IMR-90 (cell line): ENCODE measurements around the gene PNISR. TPM values are rescaled to one million over a fixed set of nuclear protein-coding genes. Genes with fewer than 3 reads are reported as not detected.

Source experiments
- ATAC-seq: fragments of 200-7000 bp; cut with Tn5 transposase; 2 replicates; pipeline ENCODE4 v1.9.1; 2020; ENCODE audit warnings: low read depth, mild to moderate bottlenecking, moderate library complexity
- BruUV-seq: library from RNA; stranded (reverse); fragments of 400-500 nt; replicated peaks from 2 replicates; lab custom pipeline; 2021; lab: Mats Ljungman, UMichigan
- CTCF ChIA-PET: fragments of 300-600 bp; formaldehyde crosslinking; extraction: SDS; loops from one replicate; lab custom pipeline; 2021; ENCODE audit warnings: antibody characterized with exemption; lab: Yijun Ruan, JAX
- POLR2A ChIA-PET: fragments of 300-600 bp; sonication (Branson Sonifier 250); formaldehyde crosslinking; loops from one replicate; lab custom pipeline; 2022; ENCODE audit warnings: antibody characterized with exemption; ENCODE audit not compliant: unreplicated experiment; lab: Charles Lee
- DNase-seq: peaks from one replicate; pipeline ENCODE4 v3.0.0; 2013
- H2AFZ ChIP-seq: replicated peaks from 2 replicates; pipeline ENCODE3; 2013; ENCODE audit warnings: low read length, mild to moderate bottlenecking; ENCODE audit not compliant: poor library complexity
- H2AK5ac ChIP-seq: 2 replicates; pipeline ENCODE4 v1.6.1; 2013; ENCODE audit warnings: low read depth, low read length, inconsistent platforms
- H2AK9ac ChIP-seq: replicated peaks from 2 replicates; pipeline ENCODE3; 2013; ENCODE audit warnings: mild to moderate bottlenecking, low read depth, low read length, moderate library complexity; ENCODE audit not compliant: poor library complexity
- H2BK120ac ChIP-seq: 2 replicates; pipeline ENCODE4 v1.6.1; 2013; ENCODE audit warnings: low read depth, low read length, inconsistent platforms
- H2BK15ac ChIP-seq: 3 replicates; pipeline ENCODE4 v1.6.1; 2013; ENCODE audit warnings: low read depth, low read length, inconsistent platforms
- H2BK20ac ChIP-seq: 2 replicates; pipeline ENCODE4 v1.6.1; 2013; ENCODE audit warnings: low read depth, mild to moderate bottlenecking, inconsistent platforms, low read length, moderate library complexity
- H2BK5ac ChIP-seq: 2 replicates; pipeline ENCODE4 v1.6.1; 2013; ENCODE audit warnings: mild to moderate bottlenecking, low read depth, low read length, inconsistent platforms; ENCODE audit not compliant: poor library complexity, severe bottlenecking
- H3K14ac ChIP-seq: replicated peaks from 2 replicates; pipeline ENCODE4 v1.6.1; 2013; ENCODE audit warnings: low read depth, low read length, inconsistent platforms
- H3K18ac ChIP-seq: 2 replicates; pipeline ENCODE4 v1.6.1; 2013; ENCODE audit warnings: low read depth, low read length, control low read depth
- H3K23ac ChIP-seq: 2 replicates; pipeline ENCODE4 v1.6.1; 2013; ENCODE audit warnings: low read depth, low read length, inconsistent platforms
- H3K27ac ChIP-seq: 2 replicates; pipeline ENCODE4 v1.5.1; 2013; ENCODE audit warnings: mild to moderate bottlenecking, control low read depth, low read length; ENCODE audit not compliant: insufficient read depth
- H3K27me3 ChIP-seq: 2 replicates; pipeline ENCODE4 v1.6.1; 2013; ENCODE audit warnings: low read length; ENCODE audit not compliant: control insufficient read depth, insufficient read depth
- H3K36me3 ChIP-seq: 2 replicates; pipeline ENCODE4 v1.6.1; 2013; ENCODE audit warnings: low read length, mixed read lengths; ENCODE audit not compliant: control insufficient read depth, insufficient read depth
- H3K4ac ChIP-seq: 2 replicates; pipeline ENCODE4 v1.6.1; 2013; ENCODE audit warnings: low read depth, low read length, inconsistent platforms
- H3K4me1 ChIP-seq: 2 replicates; pipeline ENCODE4 v1.6.1; 2013; ENCODE audit warnings: low read length, mixed read lengths; ENCODE audit not compliant: control insufficient read depth, insufficient read depth
- H3K4me2 ChIP-seq: 2 replicates; pipeline ENCODE4 v1.6.1; 2013; ENCODE audit warnings: low read depth, mild to moderate bottlenecking, control low read depth, low read length, moderate library complexity
- H3K4me3 ChIP-seq: 2 replicates; pipeline ENCODE4 v1.5.1; 2013; ENCODE audit warnings: low read depth, mild to moderate bottlenecking, control low read depth, low read length, moderate library complexity; ENCODE audit not compliant: insufficient read depth
- H3K56ac ChIP-seq: 2 replicates; pipeline ENCODE4 v1.6.1; 2013; ENCODE audit warnings: low read length, inconsistent platforms; ENCODE audit not compliant: insufficient read depth; ENCODE audit errors: extremely low read depth
- H3K79me1 ChIP-seq, 2 experiments: 2 replicates each; pipeline ENCODE4 v1.6.1; 2013; ENCODE audit warnings: low read length in 2 of 2, inconsistent platforms in 1 of 2, low read depth in 1 of 2
- H3K9ac ChIP-seq: 2 replicates; pipeline ENCODE4 v1.6.1; 2013; ENCODE audit warnings: low read depth, low read length, control low read depth
- H3K9me1 ChIP-seq: 2 replicates; pipeline ENCODE4 v1.6.1; 2013; ENCODE audit warnings: low read length, inconsistent platforms; ENCODE audit not compliant: insufficient read depth
- H3K9me3 ChIP-seq: 2 replicates; pipeline ENCODE4 v1.6.1; 2013; ENCODE audit warnings: low read length; ENCODE audit not compliant: control insufficient read depth, insufficient read depth
- H4K20me1 ChIP-seq: 2 replicates; pipeline ENCODE4 v1.6.1; 2013; ENCODE audit warnings: low read length, inconsistent platforms; ENCODE audit not compliant: insufficient read depth
- H4K5ac ChIP-seq: 2 replicates; pipeline ENCODE4 v1.6.1; 2013; ENCODE audit warnings: mild to moderate bottlenecking, low read depth, low read length, control low read depth
- H4K8ac ChIP-seq, 2 experiments: 2 replicates each; pipeline ENCODE4 v1.6.1; 2013; ENCODE audit warnings: low read depth in 2 of 2, low read length in 2 of 2, control low read depth in 1 of 2, inconsistent platforms in 1 of 2
- H4K91ac ChIP-seq: 2 replicates; pipeline ENCODE4 v1.6.1; 2013; ENCODE audit warnings: low read depth, low read length, inconsistent platforms; ENCODE audit not compliant: insufficient read depth
- CEBPB ChIP-seq: IDR thresholded peaks from 2 replicates; pipeline ENCODE4 v1.6.1; 2012; ENCODE audit warnings: low read depth, low read length, improper control_type of control experiment
- CHD1 ChIP-seq: IDR thresholded peaks from 2 replicates; pipeline ENCODE4 v1.6.1; 2012; ENCODE audit warnings: low read depth, low read length, improper control_type of control experiment
- MAFK ChIP-seq: IDR thresholded peaks from 2 replicates; pipeline ENCODE4 v1.6.1; 2012; ENCODE audit warnings: low read depth, low read length, improper control_type of control experiment
- MAZ ChIP-seq: IDR thresholded peaks from 2 replicates; pipeline ENCODE4 v1.6.1; 2012; ENCODE audit warnings: low read depth, mild to moderate bottlenecking, low read length, improper control_type of control experiment, moderate library complexity, borderline replicate concordance
- NFE2L2 ChIP-seq: fragments of 150-350 bp; IDR thresholded peaks from 2 replicates; pipeline ENCODE4 v1.6.1; 2016; ENCODE audit warnings: low read depth, mild to moderate bottlenecking, low read length
- RCOR1 ChIP-seq: IDR thresholded peaks from 2 replicates; pipeline ENCODE4 v1.6.1; 2012; ENCODE audit warnings: mild to moderate bottlenecking, low read length, improper control_type of control experiment; ENCODE audit not compliant: insufficient replicate concordance
- RFX5 ChIP-seq: IDR thresholded peaks from 2 replicates; pipeline ENCODE4 v1.8.0; 2012; ENCODE audit warnings: low read depth, mild to moderate bottlenecking, low read length, moderate library complexity
- WGBS, 2 experiments: methylation state at CpG; one replicate each; pipeline versions ENCODE4 v1.1.5 to v1.1.7; 2013; ENCODE audit warnings: missing lambda C conversion rate in 2 of 2; ENCODE audit not compliant: insufficient read length in 1 of 2; ENCODE audit errors: extremely low coverage in 2 of 2; 5-methylcytosine and 5-hydroxymethylcytosine counted together
- dilution Hi-C: fragments of 300-500 bp; cut with HindIII; formaldehyde crosslinking; loops from one replicate; pipeline ENCODE4 v1.14.3; 2018; ENCODE audit warnings: low sequenced_read_pairs; ENCODE audit not compliant: unreplicated experiment
- in situ Hi-C: fragments of 300-500 bp; cut with MboI; formaldehyde crosslinking; loops from 3 replicates; pipeline ENCODE4 v1.14.3; 2019; ENCODE audit warnings: low sequenced_read_pairs, inconsistent platforms, mixed read lengths
- intact Hi-C: fragments of 100-400 bp; cut with micrococcal nuclease; formaldehyde crosslinking; loops from 2 replicates; pipeline ENCODE4 v1.10.0; 2022
- polyA plus RNA-seq, 3 experiments: library from polyadenylated mRNA; depleted of rRNA; stranded (reverse); fragments of >200 nt; gene quantifications; 2 replicates each; pipeline ENCODE4 v1.2.3, GENCODE V29; 2012; ENCODE audit warnings: low replicate concordance in 1 of 3
- total RNA-seq: library from RNA; depleted of rRNA; stranded (reverse); fragments of >200 nt; gene quantifications from 2 replicates; pipeline ENCODE4 v1.2.3, GENCODE V29; 2012
- TF ChIP-seq, protein P1 (sequence below): fragments of 150-350 bp; IDR thresholded peaks from 2 replicates; pipeline ENCODE4 v1.6.1; 2017; ENCODE audit warnings: mild to moderate bottlenecking, antibody characterized with exemption, low read length, low read depth

The PNISR gene
- total and polyA plus RNA-seq, 2 of the 4 experiments (the other 2 are of a cell fraction), result 44.5 to 46.2 TPM

DNA sequence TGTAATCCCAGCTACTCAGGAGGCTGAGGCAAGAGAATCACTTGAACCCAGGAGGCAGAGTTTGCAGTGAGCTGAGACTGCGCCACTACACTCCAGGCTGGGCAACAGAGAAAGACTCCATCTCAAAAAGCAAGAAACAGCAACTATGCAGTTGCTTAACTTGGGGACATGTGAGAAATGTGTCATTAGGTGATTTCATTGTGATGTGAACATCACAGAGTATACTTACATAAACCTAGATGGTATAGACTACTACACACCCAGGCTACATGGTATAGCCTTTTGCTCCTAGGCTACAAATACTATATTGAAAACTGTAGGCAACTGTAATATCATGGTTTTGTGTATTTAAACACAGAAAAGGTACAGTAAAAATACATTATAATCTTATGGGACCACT is 27.8 kb downstream of the PNISR start:
- Histone ChIP-seq H3K9me1 (no peaks in the 10 kb centered on the region), H4K20me1 (no peaks in the 10 kb centered on the region), H3K4me2 (no peak overlapping the region), H2BK120ac (no peak overlapping the region), H4K91ac (no peak overlapping the region), H3K4me3 (no peak overlapping the region), H3K18ac (no peak overlapping the region), H4K5ac (no peak overlapping the region), H3K9ac (no peak overlapping the region), H3K36me3 (peaks cover 14% of the 10 kb centered on the region), H2AK5ac (no peak overlapping the region), H3K23ac (no peak overlapping the region), H3K56ac (no peak overlapping the region), H3K4ac (no peak overlapping the region), H3K79me1 (peaks cover 0 to 1% of the 10 kb centered on the region in 2 experiments; a peak in 2 of 4 replicates), H2BK5ac (no peak overlapping the region), H3K27ac (no peak overlapping the region), H3K9me3 (no peaks in the 10 kb centered on the region), H3K27me3 (no peaks in the 10 kb centered on the region), H4K8ac (no peak overlapping the region), H2BK20ac (no peak overlapping the region), H3K4me1 (no peaks in the 10 kb centered on the region), H2AFZ (no peak overlapping the region), H3K14ac (no peak overlapping the region), H2BK15ac (no peak overlapping the region), H2AK9ac (no peak overlapping the region)
- DNase-seq (no peak), ATAC-seq (no peak)
- dilution Hi-C loops, result no loop called here
- no peak for TF ChIP-seq NFE2L2
- no peak for TF ChIP-seq CHD1
- TF ChIP-seq CEBPB, result no peak
- TF ChIP-seq, protein P1, sequence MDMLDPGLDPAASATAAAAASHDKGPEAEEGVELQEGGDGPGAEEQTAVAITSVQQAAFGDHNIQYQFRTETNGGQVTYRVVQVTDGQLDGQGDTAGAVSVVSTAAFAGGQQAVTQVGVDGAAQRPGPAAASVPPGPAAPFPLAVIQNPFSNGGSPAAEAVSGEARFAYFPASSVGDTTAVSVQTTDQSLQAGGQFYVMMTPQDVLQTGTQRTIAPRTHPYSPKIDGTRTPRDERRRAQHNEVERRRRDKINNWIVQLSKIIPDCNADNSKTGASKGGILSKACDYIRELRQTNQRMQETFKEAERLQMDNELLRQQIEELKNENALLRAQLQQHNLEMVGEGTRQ, result no peak
- TF ChIP-seq MAFK, result no peak
- TF ChIP-seq RCOR1, result no peak
- TF ChIP-seq MAZ, result no peak
- no peak for TF ChIP-seq RFX5
- WGBS, 2 experiments, result no CpG with 5 or more reads among the region's 1 CpG
- POLR2A ChIA-PET, result no interaction called here
- intact Hi-C loops, result loop anchor here (2.0 kb wide), 1 partner anchor 14 kb away; no protein-coding TSS in a partner anchor
- no TSS peak for BruUV-seq
- in situ Hi-C loops, result no loop called here
- CTCF ChIA-PET, result interaction anchor here (0.7 kb wide), 1 partner anchor 13 kb away, joined by 8 read pairs; no protein-coding TSS in a partner anchor
